Kidney (tissue), 14 donors: ENCODE data around the gene ASB4. TPM values are rescaled to one million over a fixed set of nuclear protein-coding genes. Genes with fewer than 3 reads are reported as not detected.

Source experiments
- DNase-seq, 5 donors: peaks; one replicate each; pipeline ENCODE4 v3.0.0-alpha.2; 2013 to 2020
- FAIRE-seq: peaks from 2 replicates; lab custom pipeline; 2012; peaks lifted over from hg19 to GRCh38; lab: Jason Lieb, UNC
- H3K27ac ChIP-seq, 2 donors: one replicate each; pipeline ENCODE4 v1.7.0; 2013; ENCODE audit warnings: low read depth in 2 of 2, low read length in 2 of 2, inconsistent platforms in 1 of 2
- H3K27me3 ChIP-seq: one replicate; pipeline ENCODE4 v1.7.1; 2013; ENCODE audit warnings: low read length, inconsistent platforms; ENCODE audit not compliant: control insufficient read depth, insufficient read depth
- H3K36me3 ChIP-seq, 3 donors: one replicate each; pipeline versions ENCODE4 v1.7.0 to v1.7.1; 2013; ENCODE audit warnings: low read length in 3 of 3, control low read depth in 1 of 3, inconsistent platforms in 1 of 3; ENCODE audit not compliant: insufficient read depth in 3 of 3, control insufficient read depth in 2 of 3
- H3K4me1 ChIP-seq, 3 donors: one replicate each; pipeline versions ENCODE4 v1.7.0 to v1.7.1; 2013; ENCODE audit warnings: low read length in 3 of 3, inconsistent platforms in 1 of 3, low read depth in 1 of 3; ENCODE audit not compliant: control insufficient read depth in 2 of 3, insufficient read depth in 2 of 3
- H3K4me3 ChIP-seq, 3 donors: one replicate each; pipeline versions ENCODE4 v1.7.0 to v1.8.1; 2013; ENCODE audit warnings: low read length in 3 of 3, control low read depth in 1 of 3, inconsistent platforms in 1 of 3
- H3K9ac ChIP-seq, 3 donors: one replicate each; pipeline versions ENCODE4 v1.7.0 to v1.7.1; 2013; ENCODE audit warnings: low read length in 3 of 3, control low read depth in 1 of 3, inconsistent platforms in 1 of 3
- H3K9me3 ChIP-seq, 3 donors: one replicate each; pipeline versions ENCODE4 v1.7.0 to v1.7.1; 2013; ENCODE audit warnings: low read length in 3 of 3, control low read depth in 1 of 3, inconsistent platforms in 1 of 3; ENCODE audit not compliant: control insufficient read depth in 2 of 3, insufficient read depth in 1 of 3
- intact Hi-C: fragments of 100-400 bp; cut with DNase I; formaldehyde crosslinking; loops from one replicate; pipeline ENCODE4 v1.11.1; 2022
- polyA plus RNA-seq: library from polyadenylated mRNA; stranded (reverse); fragments of 350-450 nt; fragmentation: Illumina TruSeq; extraction: RNeasy Lipid Tissue Mini Kit (QIAGEN cat#74804); gene quantifications from one replicate; pipeline ENCODE4 v1.2.3, GENCODE V29; 2014; ENCODE audit warnings: low read depth, low replicate concordance; ENCODE audit not compliant: insufficient read depth
- total RNA-seq: library from RNA; stranded (reverse); fragmentation: NEBNext Ultra II Directional; extraction: Animal tissue kit (Norgen Biotek cat#: 25700); gene quantifications from one replicate; pipeline ENCODE4 v1.2.1, GENCODE V29; 2021
- TF ChIP-seq, protein P1 (sequence below): IDR thresholded peaks from 3 replicates; pipeline ENCODE4 v1.5.1; 2012; ENCODE audit warnings: mild to moderate bottlenecking, moderate library complexity, borderline replicate concordance; ENCODE audit not compliant: insufficient read depth; ENCODE audit errors: extremely low read depth
- donor health status: control.
- donor health status: control.
- donor health status: control.
- donor health status: control.
- donor health status: control.
- donor health status: DM: yes; HTN: yes; CAD: no.
- donor health status: Normal renal cell carcinoma (clear cell type).

Gene ASB4
- total and polyA plus RNA-seq, 2 donors from 2014 or later = 0.09 TPM; not detected in 1

DNA sequence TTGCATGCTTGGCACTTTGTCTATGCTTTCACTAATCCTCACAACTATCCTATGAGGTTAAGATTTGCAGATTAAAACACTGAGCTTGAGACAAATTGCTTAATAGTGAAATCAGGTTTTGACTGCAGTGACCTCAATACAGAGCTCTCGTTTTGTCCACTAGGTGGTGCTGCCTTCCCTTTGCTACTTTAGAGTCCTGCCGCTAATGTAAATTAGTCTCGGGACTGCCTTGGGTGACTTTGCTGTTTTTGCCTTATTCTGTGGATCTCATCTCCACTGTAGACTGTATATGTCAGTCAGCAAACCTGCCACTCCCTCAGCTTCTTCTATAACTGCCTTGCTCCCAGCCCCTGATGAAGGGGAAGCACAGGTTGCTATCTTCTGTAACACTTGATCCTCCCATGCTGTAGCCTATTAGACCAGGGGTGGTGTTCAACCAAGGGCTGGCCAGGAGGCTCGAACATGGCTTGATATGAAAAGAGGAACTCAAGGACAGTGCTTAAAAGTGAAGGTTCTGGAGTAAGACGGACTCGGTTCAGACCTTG lies 26.0 kb downstream of the ASB4 start:
- no peaks in the 10 kb centered on the region for H3K4me1 ChIP-seq

DNA sequence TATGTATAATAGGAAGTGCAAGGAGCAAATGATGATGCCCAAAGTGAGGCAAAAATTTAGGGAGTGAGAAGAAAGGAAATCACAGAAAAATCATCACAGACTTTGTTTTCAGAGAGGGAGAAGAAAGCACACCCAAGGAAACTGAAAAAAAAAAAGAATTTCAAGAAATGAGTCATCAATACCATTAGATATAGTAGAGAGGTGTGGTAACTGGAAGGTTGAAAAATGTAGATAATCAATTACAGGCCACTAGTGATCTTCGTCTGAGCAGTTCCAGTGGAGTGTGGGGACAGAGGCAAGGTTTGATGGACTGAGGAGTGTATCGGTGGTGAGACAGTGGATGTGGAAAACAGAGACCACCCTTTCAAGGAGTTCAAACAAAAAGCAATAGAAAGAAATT lies 31.7 kb downstream of the ASB4 start:
- no peak overlapping the region for H3K4me3 ChIP-seq
- H3K27me3 ChIP-seq = no peaks in the 10 kb centered on the region
- TF ChIP-seq, protein P1, sequence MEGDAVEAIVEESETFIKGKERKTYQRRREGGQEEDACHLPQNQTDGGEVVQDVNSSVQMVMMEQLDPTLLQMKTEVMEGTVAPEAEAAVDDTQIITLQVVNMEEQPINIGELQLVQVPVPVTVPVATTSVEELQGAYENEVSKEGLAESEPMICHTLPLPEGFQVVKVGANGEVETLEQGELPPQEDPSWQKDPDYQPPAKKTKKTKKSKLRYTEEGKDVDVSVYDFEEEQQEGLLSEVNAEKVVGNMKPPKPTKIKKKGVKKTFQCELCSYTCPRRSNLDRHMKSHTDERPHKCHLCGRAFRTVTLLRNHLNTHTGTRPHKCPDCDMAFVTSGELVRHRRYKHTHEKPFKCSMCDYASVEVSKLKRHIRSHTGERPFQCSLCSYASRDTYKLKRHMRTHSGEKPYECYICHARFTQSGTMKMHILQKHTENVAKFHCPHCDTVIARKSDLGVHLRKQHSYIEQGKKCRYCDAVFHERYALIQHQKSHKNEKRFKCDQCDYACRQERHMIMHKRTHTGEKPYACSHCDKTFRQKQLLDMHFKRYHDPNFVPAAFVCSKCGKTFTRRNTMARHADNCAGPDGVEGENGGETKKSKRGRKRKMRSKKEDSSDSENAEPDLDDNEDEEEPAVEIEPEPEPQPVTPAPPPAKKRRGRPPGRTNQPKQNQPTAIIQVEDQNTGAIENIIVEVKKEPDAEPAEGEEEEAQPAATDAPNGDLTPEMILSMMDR = no peak
- no peak overlapping the region for H3K27ac ChIP-seq
- no peaks in the 10 kb centered on the region for H3K4me1 ChIP-seq
- intact Hi-C loops = no loop called here
- DNase-seq (no peak), FAIRE-seq (no peak)
- H3K9ac ChIP-seq = no peak overlapping the region
- no peaks in the 10 kb centered on the region for H3K9me3 ChIP-seq
- no peaks in the 10 kb centered on the region for H3K36me3 ChIP-seq

More for the DNA sequence above, 26.0 kb downstream of the ASB4 start:
- no peaks in the 10 kb centered on the region for H3K36me3 ChIP-seq
- H3K9ac ChIP-seq = peak overlapping the region in 1 of 3 donors; percentile 9
- TF ChIP-seq, protein P1 = peak; percentile 84
- H3K27ac ChIP-seq = no peak overlapping the region
- peak in 4 of 5 donors; percentile 59 to 91 (median 78) for DNase-seq
- intact Hi-C loops = no loop called here
- H3K9me3 ChIP-seq = no peaks in the 10 kb centered on the region
- H3K27me3 ChIP-seq = no peaks in the 10 kb centered on the region
- FAIRE-seq = peak; percentile 67
- peak overlapping the region in 1 of 3 donors; percentile 47 for H3K4me3 ChIP-seq

DNA sequence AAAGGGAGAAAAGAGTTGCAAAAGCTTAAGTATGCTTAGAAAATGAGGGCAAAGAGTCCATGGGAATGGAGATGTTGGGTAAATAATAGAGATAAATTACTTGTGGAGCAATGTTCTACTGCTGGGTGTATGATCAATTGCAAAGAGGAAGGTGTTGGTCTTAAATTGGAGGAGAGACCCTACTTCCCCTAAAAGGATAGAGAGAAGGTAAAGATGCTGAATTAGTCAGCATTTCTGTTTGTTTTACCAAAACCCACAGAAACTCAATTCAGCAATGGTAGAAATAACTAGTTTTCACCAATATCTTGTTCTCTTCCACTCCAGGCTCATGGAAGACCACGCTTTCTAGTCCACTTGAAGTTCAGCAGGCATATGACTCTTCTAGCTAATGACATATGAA lies 32.1 kb downstream of the ASB4 start:
- H3K4me3 ChIP-seq = no peak overlapping the region
- TF ChIP-seq, protein P1 = no peak
- no peak overlapping the region for H3K27ac ChIP-seq
- intact Hi-C loops = no loop called here
- FAIRE-seq = no peak
- H3K36me3 ChIP-seq = no peaks in the 10 kb centered on the region
- no peaks in the 10 kb centered on the region for H3K4me1 ChIP-seq
- H3K9ac ChIP-seq = no peak overlapping the region
- no peaks in the 10 kb centered on the region for H3K27me3 ChIP-seq
- H3K9me3 ChIP-seq = no peaks in the 10 kb centered on the region
- no peak for DNase-seq

GRCh38 chr7:95520136-95520535 lies 34.4 kb downstream of the ASB4 start:
- no peak overlapping the region for H3K4me3 ChIP-seq
- H3K9ac ChIP-seq = no peak overlapping the region
- H3K27ac ChIP-seq = no peak overlapping the region
- no peak for DNase-seq
- H3K9me3 ChIP-seq = no peaks in the 10 kb centered on the region
- no peak for FAIRE-seq
- H3K27me3 ChIP-seq = no peaks in the 10 kb centered on the region
- H3K36me3 ChIP-seq = no peaks in the 10 kb centered on the region
- no peaks in the 10 kb centered on the region for H3K4me1 ChIP-seq
- TF ChIP-seq, protein P1 = no peak
- intact Hi-C loops = no loop called here
